ENCODE data around the gene ADAD2. TPM values are rescaled to one million over a fixed set of nuclear protein-coding genes. Genes with fewer than 3 reads are reported as not detected.
A peak's percentile ranks its signal among the peaks of the same experiment; 100 is the strongest.
"Not testable (repeated sequence)": the region's sequence is repeated elsewhere in the genome, so short reads cannot be mapped to it uniquely, and the experiment has no call there.

Gene ADAD2
- total RNA-seq, 1 experiment from 2014 or later = not detected

- DNase-seq (ENCODE audit: low read depth) = no peak
- in situ Hi-C loops (cut with HindIII; ENCODE audit: low pct_unique_long_range_greater_than_20kb, low sequenced_read_pairs) = no loop called here
Measured at GRCh38 chr16:84193480-84193879, 2.5 kb downstream of the ADAD2 start.

- in situ Hi-C loops (cut with HindIII; ENCODE audit: low pct_unique_long_range_greater_than_20kb, low sequenced_read_pairs) = no loop called here
- DNase-seq (ENCODE audit: low read depth) = no peak
Measured at GRCh38 chr16:84194018-84194417, 3.1 kb downstream of the ADAD2 start.

GRCh38 chr16:84194470-84195200 lies 3.7 kb downstream of the ADAD2 start:
- in situ Hi-C loops (cut with HindIII; ENCODE audit: low pct_unique_long_range_greater_than_20kb, low sequenced_read_pairs) = no loop called here
- DNase-seq (ENCODE audit: low read depth) = no peak

GRCh38 chr16:84195201-84196093 lies 4.5 kb downstream of the ADAD2 start:
- no peak for DNase-seq (ENCODE audit: low read depth)
- in situ Hi-C loops (cut with HindIII; ENCODE audit: low pct_unique_long_range_greater_than_20kb, low sequenced_read_pairs) = no loop called here

- no peak for DNase-seq (ENCODE audit: low read depth)
- in situ Hi-C loops (cut with HindIII; ENCODE audit: low pct_unique_long_range_greater_than_20kb, low sequenced_read_pairs) = no loop called here
Measured at GRCh38 chr16:84196101-84196500, 5.1 kb downstream of the ADAD2 start.

GRCh38 chr16:84196727-84197394 lies 5.9 kb downstream of the ADAD2 start:
- no peak for DNase-seq (ENCODE audit: low read depth)
- in situ Hi-C loops (cut with HindIII; ENCODE audit: low pct_unique_long_range_greater_than_20kb, low sequenced_read_pairs) = no loop called here

- in situ Hi-C loops (cut with HindIII; ENCODE audit: low pct_unique_long_range_greater_than_20kb, low sequenced_read_pairs) = no loop called here
- no peak for DNase-seq (ENCODE audit: low read depth)
Measured at GRCh38 chr16:84197466-84198128, 6.6 kb downstream of the ADAD2 start.

- in situ Hi-C loops (cut with HindIII; ENCODE audit: low pct_unique_long_range_greater_than_20kb, low sequenced_read_pairs) = no loop called here
- DNase-seq (ENCODE audit: low read depth) = peak; percentile 63
Measured at GRCh38 chr16:84198401-84198800, 7.4 kb downstream of the ADAD2 start.

- no peak for DNase-seq (ENCODE audit: low read depth)
- in situ Hi-C loops (cut with HindIII; ENCODE audit: low pct_unique_long_range_greater_than_20kb, low sequenced_read_pairs) = no loop called here
Measured at GRCh38 chr16:84199097-84199496, 8.1 kb downstream of the ADAD2 start.

GRCh38 chr16:84199861-84200260 lies 8.9 kb downstream of the ADAD2 start:
- in situ Hi-C loops (cut with HindIII; ENCODE audit: low pct_unique_long_range_greater_than_20kb, low sequenced_read_pairs) = no loop called here

GRCh38 chr16:84204551-84204950 lies 13.6 kb downstream of the ADAD2 start:
- in situ Hi-C loops (cut with HindIII; ENCODE audit: low pct_unique_long_range_greater_than_20kb, low sequenced_read_pairs); DNase-seq (ENCODE audit: low read depth): not testable (repeated sequence)

More at GRCh38 chr16:84199861-84200260, 8.9 kb downstream of the ADAD2 start:
- DNase-seq (ENCODE audit: low read depth) = no peak

- in situ Hi-C loops (cut with HindIII; ENCODE audit: low pct_unique_long_range_greater_than_20kb, low sequenced_read_pairs); DNase-seq (ENCODE audit: low read depth): not testable (repeated sequence)
Measured at GRCh38 chr16:84205123-84205522, 14.2 kb downstream of the ADAD2 start.

GRCh38 chr16:84205976-84206691 lies 15.2 kb downstream of the ADAD2 start:
- in situ Hi-C loops (cut with HindIII; ENCODE audit: low pct_unique_long_range_greater_than_20kb, low sequenced_read_pairs) = no loop called here

GRCh38 chr16:84207251-84207650 lies 16.3 kb downstream of the ADAD2 start:
- in situ Hi-C loops (cut with HindIII; ENCODE audit: low pct_unique_long_range_greater_than_20kb, low sequenced_read_pairs) = no loop called here
- DNase-seq (ENCODE audit: low read depth) = no peak

More at GRCh38 chr16:84205976-84206691, 15.2 kb downstream of the ADAD2 start:
- DNase-seq (ENCODE audit: low read depth) = no peak

- DNase-seq (ENCODE audit: low read depth) = no peak
- in situ Hi-C loops (cut with HindIII; ENCODE audit: low pct_unique_long_range_greater_than_20kb, low sequenced_read_pairs) = no loop called here
Measured at GRCh38 chr16:84207879-84208278, 16.9 kb downstream of the ADAD2 start.

- in situ Hi-C loops (cut with HindIII; ENCODE audit: low pct_unique_long_range_greater_than_20kb, low sequenced_read_pairs) = no loop called here
- DNase-seq (ENCODE audit: low read depth) = no peak
Measured at GRCh38 chr16:84209989-84210388, 19.0 kb downstream of the ADAD2 start.

- in situ Hi-C loops (cut with HindIII; ENCODE audit: low pct_unique_long_range_greater_than_20kb, low sequenced_read_pairs) = no loop called here
- no peak for DNase-seq (ENCODE audit: low read depth)
Measured at GRCh38 chr16:84212154-84212553, 21.2 kb downstream of the ADAD2 start.

- in situ Hi-C loops (cut with HindIII; ENCODE audit: low pct_unique_long_range_greater_than_20kb, low sequenced_read_pairs) = no loop called here
- DNase-seq (ENCODE audit: low read depth) = no peak
Measured at GRCh38 chr16:84212631-84213030, 21.7 kb downstream of the ADAD2 start.
